Gastroesophageal sphincter (tissue), 3 donors: ENCODE data around the gene TPST2.

Experiments used
- EP300 ChIP-seq: sonication (generic); formaldehyde crosslinking; IDR thresholded peaks from one replicate; pipeline ENCODE4 v1.6.1; 2017; ENCODE audit warnings: antibody characterized with exemption, mild to moderate bottlenecking
- POLR2A ChIP-seq, 2 donors: fragments of 450-650 bp; IDR thresholded peaks; one replicate each; pipeline ENCODE4 v1.6.1; 2017; ENCODE audit warnings: antibody characterized with exemption in 2 of 2, mild to moderate bottlenecking in 2 of 2, moderate library complexity in 1 of 2
- TF ChIP-seq, protein P1 (sequence below), 4 experiments: fragments of 200-600 bp in 2 of 4; fragments of 450-650 bp in 2 of 4; sonication (generic) in 1 of 4; IDR thresholded peaks; one replicate each; pipeline ENCODE4 v1.5.1; 2017 to 2019; ENCODE audit warnings: antibody characterized with exemption in 4 of 4, mild to moderate bottlenecking in 2 of 4, moderate library complexity in 2 of 4

DNA sequence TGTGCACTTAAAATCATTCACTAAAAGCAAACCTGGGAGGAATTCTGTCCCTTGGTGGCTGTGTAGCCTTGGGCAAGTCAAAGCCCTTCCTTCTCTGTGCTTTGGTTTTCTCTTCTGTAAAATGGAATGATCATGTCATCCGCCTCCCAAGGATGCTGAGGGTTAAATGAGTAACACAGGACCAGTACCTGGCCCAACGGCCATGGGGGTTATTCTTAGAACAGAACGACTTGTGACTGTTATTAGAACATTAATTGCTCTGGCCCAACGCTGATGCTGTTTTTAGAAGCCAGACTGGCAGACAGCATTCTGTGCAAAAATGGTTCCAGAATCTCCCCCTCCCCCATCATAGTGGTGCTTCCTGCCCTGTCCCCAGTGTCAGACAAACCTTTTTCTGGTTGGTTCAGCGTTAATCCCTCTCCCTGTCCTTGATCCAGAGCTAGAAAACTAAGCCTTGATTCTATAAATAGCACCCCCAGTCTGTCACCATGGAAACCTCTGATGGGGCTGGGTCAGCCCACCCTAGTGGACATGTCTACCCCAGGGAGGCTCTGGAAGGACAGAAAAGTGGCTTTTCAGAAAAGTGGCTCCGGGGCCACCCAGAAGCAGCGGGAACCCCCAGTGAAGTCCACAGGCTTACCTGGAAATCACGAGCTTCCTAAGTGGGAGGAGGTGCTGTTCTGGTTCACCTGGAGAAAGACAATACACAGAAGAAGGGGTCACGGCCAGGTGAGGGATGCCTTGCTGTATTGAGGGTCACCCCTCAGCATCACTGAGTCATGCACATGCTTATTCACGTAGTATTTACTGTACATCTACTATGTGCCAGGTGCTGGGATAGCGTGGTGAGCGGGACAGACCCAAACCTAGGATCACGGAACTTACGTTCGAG, 62.1 kb downstream of the TPST2 start:
- TF ChIP-seq, protein P1, sequence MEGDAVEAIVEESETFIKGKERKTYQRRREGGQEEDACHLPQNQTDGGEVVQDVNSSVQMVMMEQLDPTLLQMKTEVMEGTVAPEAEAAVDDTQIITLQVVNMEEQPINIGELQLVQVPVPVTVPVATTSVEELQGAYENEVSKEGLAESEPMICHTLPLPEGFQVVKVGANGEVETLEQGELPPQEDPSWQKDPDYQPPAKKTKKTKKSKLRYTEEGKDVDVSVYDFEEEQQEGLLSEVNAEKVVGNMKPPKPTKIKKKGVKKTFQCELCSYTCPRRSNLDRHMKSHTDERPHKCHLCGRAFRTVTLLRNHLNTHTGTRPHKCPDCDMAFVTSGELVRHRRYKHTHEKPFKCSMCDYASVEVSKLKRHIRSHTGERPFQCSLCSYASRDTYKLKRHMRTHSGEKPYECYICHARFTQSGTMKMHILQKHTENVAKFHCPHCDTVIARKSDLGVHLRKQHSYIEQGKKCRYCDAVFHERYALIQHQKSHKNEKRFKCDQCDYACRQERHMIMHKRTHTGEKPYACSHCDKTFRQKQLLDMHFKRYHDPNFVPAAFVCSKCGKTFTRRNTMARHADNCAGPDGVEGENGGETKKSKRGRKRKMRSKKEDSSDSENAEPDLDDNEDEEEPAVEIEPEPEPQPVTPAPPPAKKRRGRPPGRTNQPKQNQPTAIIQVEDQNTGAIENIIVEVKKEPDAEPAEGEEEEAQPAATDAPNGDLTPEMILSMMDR (IDR thresholded peaks at IDR 0.05) = no peak
- TF ChIP-seq EP300 (no peak), POLR2A (IDR thresholded peaks at IDR 0.05) (no peak)
